Activated CD8-positive, alpha-beta T cell treated with anti-CD3 and anti-CD28 coated beads for 36 hours (primary cell): ENCODE results near the gene GLMN. TPM values are rescaled to one million over a fixed set of nuclear protein-coding genes. Genes with fewer than 3 reads are reported as not detected.

ENCODE experiments used
- ATAC-seq: fragments of 200-7000 bp; cut with Tn5 transposase; one replicate; pipeline ENCODE4 v1.10.0; 2021; ENCODE audit warnings: mild to moderate bottlenecking, moderate library complexity
- CTCF ChIA-PET: fragments of 350-600 bp; sonication (Branson Sonifier 250); formaldehyde crosslinking; loops from one replicate; lab custom pipeline; 2021; ENCODE audit warnings: antibody characterized with exemption; lab: Charles Lee
- POLR2A ChIA-PET: fragments of 350-600 bp; sonication (Branson Sonifier 250); formaldehyde crosslinking; loops from one replicate; lab custom pipeline; 2021; ENCODE audit warnings: antibody characterized with exemption; lab: Charles Lee
- DNase-seq: peaks from one replicate; pipeline ENCODE4 v3.0.0-alpha.2; 2020
- H3K27ac Mint-ChIP-seq: one replicate; pipeline ENCODE4 v1.8.0; 2021; ENCODE audit warnings: mild to moderate bottlenecking, mixed read lengths
- H3K27me3 Mint-ChIP-seq: one replicate; pipeline ENCODE4 v1.8.0; 2021; ENCODE audit warnings: mixed read lengths
- H3K36me3 Mint-ChIP-seq: one replicate; pipeline ENCODE4 v1.8.0; 2021; ENCODE audit warnings: low read depth, mixed read lengths
- H3K4me1 Mint-ChIP-seq: one replicate; pipeline ENCODE4 v1.8.0; 2021; ENCODE audit warnings: low read depth, mixed read lengths
- H3K4me3 Mint-ChIP-seq: one replicate; pipeline ENCODE4 v1.8.0; 2021; ENCODE audit warnings: mild to moderate bottlenecking, moderate library complexity, mixed read lengths
- H3K9me3 Mint-ChIP-seq: one replicate; pipeline ENCODE4 v1.8.0; 2021; ENCODE audit warnings: mixed read lengths
- intact Hi-C: fragments of 100-400 bp; cut with micrococcal nuclease; formaldehyde crosslinking; loops from one replicate; pipeline ENCODE4 v1.10.0; 2022
- total RNA-seq, 2 experiments: library from RNA; stranded (reverse); gene quantifications; one replicate each; pipeline ENCODE4 v1.2.3, GENCODE V29; 2021
- TF ChIP-seq, protein P1 (sequence below): fragments of 200-600 bp; IDR thresholded peaks from one replicate; pipeline ENCODE4 v1.8.0; 2022; ENCODE audit warnings: antibody characterized with exemption, mild to moderate bottlenecking

Gene GLMN
- total RNA-seq, 2 experiments from 2014 or later, result 16.8 TPM

DNA sequence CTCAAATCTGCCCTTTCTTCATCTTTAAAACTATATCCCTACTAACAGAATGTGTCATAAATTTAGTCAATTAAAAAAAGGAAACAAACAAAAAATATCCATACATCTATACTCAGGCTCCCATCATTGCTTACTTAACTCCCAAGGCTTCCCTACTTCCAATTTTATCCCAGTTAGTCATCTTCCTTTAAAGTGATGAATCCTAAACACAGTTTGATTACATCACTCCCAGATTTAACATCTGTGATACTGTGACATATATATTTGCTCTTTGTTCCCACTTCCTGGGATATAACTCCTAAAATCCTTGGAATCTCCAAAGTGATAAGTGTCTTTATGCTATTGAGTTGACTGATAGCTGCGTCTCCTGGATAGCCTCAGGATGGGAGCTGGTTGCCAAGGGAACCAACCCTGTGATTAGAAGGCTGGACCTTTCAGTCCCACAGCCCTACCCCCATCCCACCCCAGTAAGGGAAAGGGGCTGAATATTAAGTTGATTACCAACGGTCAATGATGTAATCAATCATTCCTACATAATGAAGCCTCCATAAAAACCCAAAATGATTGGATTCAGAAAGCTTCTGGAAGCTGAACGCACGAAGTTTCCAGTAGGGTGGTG lies 21.6 kb downstream of the GLMN start:
- H3K4me3 Mint-ChIP-seq, result no peak overlapping the region
- DNase-seq (no peak), ATAC-seq (no peak)
- peaks cover 10% of the 10 kb centered on the region for H3K4me1 Mint-ChIP-seq
- POLR2A ChIA-PET, result no interaction called here
- no peak overlapping the region for H3K27ac Mint-ChIP-seq
- H3K36me3 Mint-ChIP-seq, result peaks cover 64% of the 10 kb centered on the region
- TF ChIP-seq, protein P1, sequence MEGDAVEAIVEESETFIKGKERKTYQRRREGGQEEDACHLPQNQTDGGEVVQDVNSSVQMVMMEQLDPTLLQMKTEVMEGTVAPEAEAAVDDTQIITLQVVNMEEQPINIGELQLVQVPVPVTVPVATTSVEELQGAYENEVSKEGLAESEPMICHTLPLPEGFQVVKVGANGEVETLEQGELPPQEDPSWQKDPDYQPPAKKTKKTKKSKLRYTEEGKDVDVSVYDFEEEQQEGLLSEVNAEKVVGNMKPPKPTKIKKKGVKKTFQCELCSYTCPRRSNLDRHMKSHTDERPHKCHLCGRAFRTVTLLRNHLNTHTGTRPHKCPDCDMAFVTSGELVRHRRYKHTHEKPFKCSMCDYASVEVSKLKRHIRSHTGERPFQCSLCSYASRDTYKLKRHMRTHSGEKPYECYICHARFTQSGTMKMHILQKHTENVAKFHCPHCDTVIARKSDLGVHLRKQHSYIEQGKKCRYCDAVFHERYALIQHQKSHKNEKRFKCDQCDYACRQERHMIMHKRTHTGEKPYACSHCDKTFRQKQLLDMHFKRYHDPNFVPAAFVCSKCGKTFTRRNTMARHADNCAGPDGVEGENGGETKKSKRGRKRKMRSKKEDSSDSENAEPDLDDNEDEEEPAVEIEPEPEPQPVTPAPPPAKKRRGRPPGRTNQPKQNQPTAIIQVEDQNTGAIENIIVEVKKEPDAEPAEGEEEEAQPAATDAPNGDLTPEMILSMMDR, result no peak
- intact Hi-C loops, result no loop called here
- CTCF ChIA-PET, result no interaction called here
- no peaks in the 10 kb centered on the region for H3K27me3 Mint-ChIP-seq
- H3K9me3 Mint-ChIP-seq, result no peaks in the 10 kb centered on the region

DNA sequence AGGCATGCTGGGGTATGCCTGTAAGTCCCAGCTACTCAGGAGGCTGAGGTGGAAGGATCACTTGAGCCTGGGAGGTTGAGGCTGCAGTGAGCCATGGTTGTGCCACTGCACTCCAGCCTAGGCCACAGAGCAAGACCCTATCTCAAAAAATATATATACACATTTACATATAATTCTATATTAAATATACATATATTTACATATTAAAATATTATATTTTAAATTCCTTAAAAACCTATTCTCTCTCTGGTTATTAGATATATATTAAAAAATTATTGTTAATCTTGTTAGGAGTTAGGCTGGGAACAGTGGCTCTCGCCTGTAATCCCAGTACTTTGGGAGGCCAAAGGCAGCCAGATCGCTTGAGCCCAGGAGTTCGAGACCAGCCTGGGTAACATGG lies 22.7 kb downstream of the GLMN start:
- no peak overlapping the region for H3K4me3 Mint-ChIP-seq
- H3K27ac Mint-ChIP-seq, result no peak overlapping the region
- no peak for DNase-seq
- CTCF ChIA-PET, result no interaction called here
- no peaks in the 10 kb centered on the region for H3K27me3 Mint-ChIP-seq
- intact Hi-C loops, result no loop called here
- POLR2A ChIA-PET, result no interaction called here
- peaks cover 60% of the 10 kb centered on the region for H3K36me3 Mint-ChIP-seq
- no peak for ATAC-seq
- TF ChIP-seq, protein P1, result no peak
- H3K4me1 Mint-ChIP-seq, result peaks cover 4% of the 10 kb centered on the region
- H3K9me3 Mint-ChIP-seq, result no peaks in the 10 kb centered on the region

DNA sequence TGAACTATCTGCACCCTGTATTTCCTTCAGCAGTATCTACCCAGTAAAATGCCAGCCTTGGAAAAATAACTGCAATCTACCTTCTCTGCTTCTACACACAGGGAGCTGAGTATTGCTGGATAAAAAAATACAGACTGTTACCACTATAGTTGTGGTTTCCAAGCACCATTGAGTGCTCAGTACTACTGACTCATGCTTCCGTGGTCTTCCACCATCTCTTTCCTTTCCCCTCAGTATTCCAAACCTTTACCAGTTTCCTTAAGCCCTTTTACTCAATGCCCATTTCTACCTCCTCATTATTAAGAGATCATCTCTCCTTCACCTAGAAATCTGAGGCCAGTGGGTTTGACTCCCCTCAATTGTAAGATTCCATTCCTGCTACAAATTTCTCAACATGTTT lies 23.8 kb downstream of the GLMN start:
- ATAC-seq (no peak), DNase-seq (no peak)
- Mint-ChIP-seq H3K36me3 (peaks cover 51% of the 10 kb centered on the region), H3K4me3 (no peak overlapping the region), H3K27ac (no peak overlapping the region), H3K27me3 (no peaks in the 10 kb centered on the region), H3K4me1 (peaks cover 2% of the 10 kb centered on the region), H3K9me3 (no peaks in the 10 kb centered on the region)
- ChIA-PET CTCF (interaction anchor here (2.8 kb wide), 1 partner anchor 16 kb away, joined by 9 read pairs; no protein-coding TSS in a partner anchor), POLR2A (no interaction called here)
- TF ChIP-seq, protein P1, result no peak
- intact Hi-C loops, result no loop called here

DNA sequence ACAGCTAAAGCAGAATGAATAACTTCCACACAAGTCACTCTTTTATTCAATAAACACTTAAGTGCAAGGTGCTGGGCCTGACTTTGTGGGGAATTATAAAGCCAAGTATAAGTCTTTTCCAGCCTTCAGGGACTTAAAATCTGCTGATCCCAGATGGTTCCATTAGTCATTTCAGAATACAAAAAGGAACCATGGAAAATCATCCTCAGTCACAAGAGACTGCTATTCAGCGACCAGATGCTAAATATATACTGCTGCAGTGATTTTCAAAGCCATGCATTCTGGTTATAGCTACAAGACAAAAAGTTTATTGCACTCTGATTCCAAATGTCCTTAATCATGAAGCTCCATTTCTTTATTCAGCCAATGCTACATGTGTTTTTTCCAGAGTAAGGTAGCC lies 25.7 kb downstream of the GLMN start:
- intact Hi-C loops, result no loop called here

DNA sequence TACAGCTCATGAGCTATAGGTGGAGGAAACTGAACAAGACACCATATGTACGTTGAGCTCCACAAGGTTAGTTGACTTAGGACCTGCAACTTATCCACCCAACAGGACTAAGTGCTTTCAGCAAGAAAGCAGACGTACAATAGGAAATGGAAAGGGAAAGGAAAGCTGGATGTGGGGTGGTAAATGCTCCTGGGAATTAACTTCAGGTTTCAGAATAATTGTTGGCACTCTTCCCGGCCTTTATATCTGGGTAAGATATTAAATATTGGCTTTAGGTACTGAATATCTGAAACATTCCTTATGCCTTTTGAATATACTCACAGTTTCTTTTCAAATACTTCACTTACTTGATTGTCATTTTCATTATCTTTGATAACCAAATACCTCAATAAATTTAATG lies 36.3 kb downstream of the GLMN start:
- ATAC-seq (no peak), DNase-seq (no peak)
- Mint-ChIP-seq H3K4me1 (peaks cover 5% of the 10 kb centered on the region), H3K36me3 (peaks cover 66% of the 10 kb centered on the region), H3K27me3 (no peaks in the 10 kb centered on the region), H3K27ac (no peak overlapping the region), H3K9me3 (no peaks in the 10 kb centered on the region), H3K4me3 (no peak overlapping the region)
- ChIA-PET POLR2A (no interaction called here), CTCF (no interaction called here)
- intact Hi-C loops, result no loop called here
- TF ChIP-seq, protein P1, result no peak

More for the DNA sequence above, 25.7 kb downstream of the GLMN start:
- ChIA-PET CTCF (interaction anchor here (1.5 to 2.8 kb wide), 2 partner anchors 18 to 477 kb away, joined by 3 to 9 read pairs; no protein-coding TSS in a partner anchor), POLR2A (interaction anchor here (0.6 to 1.5 kb wide), 3 partner anchors 16 to 87 kb away, joined by 3 read pairs; no protein-coding TSS in a partner anchor)
- Mint-ChIP-seq H3K27me3 (no peaks in the 10 kb centered on the region), H3K4me1 (peaks cover 2% of the 10 kb centered on the region), H3K36me3 (peaks cover 45% of the 10 kb centered on the region), H3K4me3 (no peak overlapping the region), H3K9me3 (no peaks in the 10 kb centered on the region), H3K27ac (no peak overlapping the region)
- ATAC-seq (no peak), DNase-seq (no peak)
- TF ChIP-seq, protein P1, result no peak
